HEK293T (cell line): ENCODE data around the gene ZNF33A.

Source experiments
- ELF4 ChIP-seq: fragments of 450-650 bp; IDR thresholded peaks from 2 replicates; pipeline ENCODE4 v1.6.1; 2017; ENCODE audit warnings: antibody characterized with exemption
- HDGF ChIP-seq: fragments of 450-650 bp; IDR thresholded peaks from 2 replicates; pipeline ENCODE4 v1.6.1; 2017; ENCODE audit warnings: antibody characterized with exemption, borderline replicate concordance
- TARDBP ChIP-seq: fragments of 450-650 bp; IDR thresholded peaks from 2 replicates; pipeline ENCODE4 v1.6.1; 2016

DNA sequence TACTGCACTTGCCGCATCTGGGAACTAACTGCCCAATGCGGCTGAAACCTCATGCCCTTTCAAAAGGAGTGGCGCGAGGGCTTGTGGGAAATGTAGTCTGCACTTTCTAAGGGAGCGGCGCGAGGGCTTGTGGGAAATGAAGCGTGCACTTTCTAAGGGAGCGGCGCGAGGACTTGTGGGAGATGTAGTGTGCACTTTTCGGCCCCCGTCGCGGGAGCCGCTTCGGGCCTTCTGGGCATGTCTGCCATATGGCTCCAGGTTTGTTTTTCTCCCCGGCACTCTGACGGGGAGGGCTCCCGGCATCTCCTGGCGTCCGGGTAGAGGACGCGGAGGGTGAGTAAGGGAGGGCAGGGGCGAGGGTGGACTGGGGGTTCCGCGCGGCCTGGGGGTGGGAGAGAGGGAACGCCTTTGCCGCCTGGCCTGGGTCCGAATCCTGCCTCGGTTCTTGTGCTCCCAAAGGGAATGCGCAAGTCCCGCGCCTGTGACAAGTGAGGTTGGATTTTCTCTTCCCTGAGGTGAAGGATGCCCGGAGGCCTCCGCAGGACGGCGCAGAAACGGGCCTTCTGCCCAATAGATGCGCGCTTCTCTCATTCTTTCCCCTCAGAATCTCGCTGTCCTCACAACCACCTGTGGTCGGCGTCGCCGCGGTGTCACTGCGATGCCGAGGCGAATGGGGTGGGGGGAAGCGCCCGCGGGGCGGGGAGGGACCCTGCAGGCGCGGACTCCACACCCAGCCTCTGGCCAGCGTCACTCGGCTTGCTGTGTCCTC, 83.9 kb downstream of the ZNF33A start, which contains the start of gene ZNF37A:
- TF ChIP-seq HDGF = no peak
- TF ChIP-seq ELF4 = no peak
- no peak for TF ChIP-seq TARDBP
